HL-60/S4 (cell line): ENCODE measurements around the gene SAMHD1.
"Not testable (repeated sequence)": the region's sequence is repeated elsewhere in the genome, so short reads cannot be mapped to it uniquely, and the experiment has no call there.

ENCODE experiments used
- in situ Hi-C: fragments of 300-500 bp; cut with MboI; formaldehyde crosslinking; loops from 2 replicates; pipeline ENCODE4 v1.14.3; 2022; ENCODE audit warnings: low sequenced_read_pairs

SAMHD1 gene

DNA sequence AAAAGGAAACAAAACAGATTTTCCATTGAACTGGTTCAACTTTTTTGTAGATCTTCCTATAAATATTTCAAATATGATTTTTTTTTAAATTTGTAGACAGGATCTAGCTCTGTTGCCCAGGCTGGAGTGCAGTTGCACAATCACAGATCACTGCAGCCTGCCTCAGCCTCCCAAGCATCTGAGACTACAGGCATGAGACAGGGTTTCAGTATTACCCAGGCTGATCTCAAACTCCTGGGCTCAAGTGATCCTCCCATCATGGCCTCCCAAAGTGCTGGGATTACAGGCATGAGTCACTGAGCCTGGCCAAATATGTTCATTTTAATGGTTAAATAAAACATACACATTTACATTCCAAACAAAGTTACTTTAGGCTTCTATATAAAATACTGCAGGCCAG is 33.6 kb downstream of the SAMHD1 start:
- in situ Hi-C loops, result no loop called here

DNA sequence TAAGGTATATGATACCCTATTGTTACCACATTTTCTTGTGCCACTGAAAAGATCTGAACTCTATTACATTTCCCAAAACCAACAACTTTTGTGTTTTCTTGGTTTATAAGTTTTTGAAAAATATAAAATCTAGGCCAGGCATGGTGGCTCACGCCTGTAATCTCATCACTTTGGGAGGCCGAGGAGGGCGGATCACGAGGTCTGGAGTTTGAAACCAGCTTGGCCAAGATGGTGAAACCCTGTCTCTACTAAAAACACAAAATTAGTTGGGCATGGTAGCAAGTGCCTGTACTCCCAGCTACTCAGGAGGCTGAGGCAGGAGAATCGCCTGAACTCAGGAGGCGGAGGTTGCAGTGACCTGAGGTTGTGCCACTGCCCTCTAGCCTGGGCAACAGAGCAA is 34.3 kb downstream of the SAMHD1 start:
- in situ Hi-C loops, result no loop called here

DNA sequence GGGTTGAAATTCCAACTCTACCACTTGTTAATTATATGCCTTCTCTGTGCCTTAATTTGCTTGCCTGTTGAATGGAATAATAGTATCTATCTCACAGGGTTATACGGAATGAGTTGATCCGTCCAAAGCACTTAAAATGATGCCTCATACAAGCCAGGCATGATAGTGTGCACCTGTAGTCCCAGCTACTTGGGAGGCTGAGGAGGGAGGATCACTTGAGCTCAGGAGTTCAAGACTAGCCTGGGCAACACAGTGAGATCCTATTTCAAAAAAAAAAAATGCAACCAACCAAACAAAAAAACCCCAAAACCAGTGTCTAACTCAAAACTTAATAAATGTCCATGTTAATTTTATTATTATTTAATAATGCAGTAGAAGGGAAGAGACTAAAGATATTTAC is 35.3 kb downstream of the SAMHD1 start:
- in situ Hi-C loops, result no loop called here

DNA sequence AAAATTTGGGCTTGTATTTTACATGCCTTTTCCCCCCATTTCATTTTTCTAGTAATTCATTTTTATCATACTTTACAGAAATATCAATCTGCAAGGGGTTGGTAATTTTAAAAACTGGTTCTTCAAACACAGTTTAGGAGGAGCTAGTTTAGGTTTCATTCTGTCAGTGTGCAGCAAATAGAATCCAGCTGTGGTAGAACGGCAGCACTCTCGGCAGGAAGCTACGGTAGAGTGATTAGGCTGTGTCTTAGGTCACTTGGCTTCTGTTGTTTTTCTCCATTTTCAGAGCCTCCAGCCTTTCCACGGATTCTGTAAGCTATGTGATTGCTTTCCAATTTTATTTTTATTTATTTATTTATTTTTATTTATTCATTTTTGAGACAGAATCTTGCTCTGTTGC is 42.9 kb downstream of the SAMHD1 start:
- in situ Hi-C loops, result no loop called here

DNA sequence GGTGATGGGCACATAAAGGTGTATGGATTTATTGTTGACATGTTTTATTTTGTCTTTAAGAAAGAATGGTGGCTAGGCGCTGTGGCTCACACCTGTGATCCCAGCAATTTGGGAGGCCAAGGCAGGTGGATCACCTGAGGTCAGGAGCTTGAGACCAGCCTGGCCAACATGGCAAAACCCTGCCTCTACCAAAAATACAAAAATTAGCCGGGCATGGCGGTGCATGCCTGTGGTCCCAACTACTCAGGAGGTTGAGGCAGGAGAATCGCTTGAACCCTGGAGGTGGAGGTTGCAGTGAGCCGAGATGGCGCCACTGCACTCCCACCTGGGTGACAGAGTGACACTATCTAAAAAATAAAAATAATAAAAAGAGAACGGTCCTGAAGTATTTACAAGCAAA is 45.4 kb downstream of the SAMHD1 start:
- in situ Hi-C loops, result not testable (repeated sequence)

DNA sequence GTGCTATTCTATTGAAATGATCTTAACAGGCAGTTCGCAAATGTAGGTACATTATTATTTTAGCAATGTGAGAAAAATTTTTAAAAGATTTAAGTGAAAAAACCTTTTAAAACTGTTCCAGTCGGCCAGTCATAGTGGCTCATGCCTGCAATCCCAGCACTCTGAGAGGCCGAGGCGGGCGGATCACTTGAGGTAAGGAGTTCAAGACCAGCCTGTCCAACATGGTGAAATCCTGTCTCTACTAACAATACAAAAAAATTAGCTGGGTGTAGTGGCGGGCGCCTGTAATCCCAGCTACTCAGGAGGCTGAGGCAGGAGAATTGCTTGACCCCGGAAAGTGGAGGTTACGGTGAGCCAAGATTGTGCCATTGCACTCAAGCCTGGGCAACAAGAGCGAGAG is 45.9 kb downstream of the SAMHD1 start:
- in situ Hi-C loops, result not testable (repeated sequence)

DNA sequence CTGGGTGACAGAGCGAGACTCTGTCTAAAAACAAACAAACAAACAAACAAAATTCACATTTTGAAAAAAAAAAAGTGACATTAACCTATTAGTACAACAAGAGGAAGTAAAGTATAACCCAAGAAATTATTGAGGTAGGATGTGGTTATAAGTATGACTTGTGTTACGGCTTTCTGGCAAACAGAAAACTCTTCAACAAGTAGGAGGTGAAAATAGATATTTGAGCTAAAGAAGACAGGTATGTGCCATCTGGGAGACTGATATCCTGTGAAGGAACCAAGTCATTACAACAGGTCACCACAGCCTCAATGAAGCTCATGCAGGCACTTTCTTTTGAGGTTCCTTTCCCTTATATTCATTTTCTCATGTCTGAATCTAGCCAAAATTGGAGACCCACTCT is 46.8 kb downstream of the SAMHD1 start:
- in situ Hi-C loops, result no loop called here

DNA sequence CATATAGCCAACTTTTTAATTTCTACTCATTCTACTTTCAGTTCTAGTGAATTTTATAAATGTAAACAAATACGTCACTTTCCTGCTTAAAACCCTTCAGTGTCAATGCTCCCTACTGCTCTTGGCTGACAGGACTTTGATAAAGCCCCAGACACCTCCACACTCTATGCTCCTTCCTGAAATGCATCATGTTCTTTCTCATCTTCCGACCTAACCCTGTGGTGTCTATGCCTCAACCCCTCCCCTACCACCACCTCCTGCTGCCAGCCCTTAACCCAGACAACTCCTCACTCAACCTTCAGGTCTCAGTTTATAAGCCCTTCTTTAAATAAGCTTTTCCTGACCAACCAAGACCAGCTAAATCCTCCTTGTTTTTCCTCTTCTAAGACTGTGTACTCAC is 56.5 kb downstream of the SAMHD1 start:
- in situ Hi-C loops, result loop anchor here (25.0 kb wide), 1 partner anchor 683 kb away; no protein-coding TSS in a partner anchor

DNA sequence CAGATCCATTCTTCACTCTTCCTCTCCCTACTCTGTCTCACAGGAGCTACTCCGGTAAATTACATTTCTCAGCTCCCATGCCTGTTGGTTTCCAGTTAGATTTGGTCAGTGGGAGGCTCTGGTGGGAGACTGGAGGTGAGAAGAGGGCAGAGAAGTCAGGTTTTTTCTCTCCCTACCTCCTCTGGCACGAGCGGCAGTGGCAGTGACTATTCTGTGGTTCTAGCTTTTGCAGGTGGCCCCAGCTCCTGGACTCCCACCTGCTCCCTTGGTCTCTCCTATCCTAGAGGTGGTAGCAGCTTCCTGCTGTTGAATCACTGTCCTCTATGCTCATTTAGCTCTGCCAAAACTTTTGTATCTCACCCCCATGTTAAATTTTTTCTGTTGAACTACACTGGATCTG is 57.7 kb downstream of the SAMHD1 start:
- in situ Hi-C loops, result loop anchor here (25.0 kb wide), 1 partner anchor 682 kb away; no protein-coding TSS in a partner anchor

DNA sequence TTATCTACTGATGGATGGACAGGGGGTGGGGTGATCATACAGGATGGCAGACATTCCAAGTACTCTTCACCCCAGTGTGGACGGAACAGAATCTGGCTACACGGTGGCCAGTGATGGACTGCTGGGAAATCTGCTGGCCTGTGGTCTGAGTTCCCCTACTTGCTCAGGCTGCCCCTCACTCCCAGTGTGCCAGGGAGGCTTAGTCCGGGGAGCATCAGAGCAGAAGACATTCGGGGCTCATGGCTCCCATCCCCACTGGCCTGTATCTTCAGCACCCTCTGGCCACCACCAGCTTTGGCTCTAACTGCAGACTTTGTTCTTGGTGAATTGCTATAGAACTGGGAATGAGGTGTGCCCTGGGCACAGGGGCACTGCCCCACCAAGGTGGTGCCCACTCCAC is 60.3 kb downstream of the SAMHD1 start:
- in situ Hi-C loops, result loop anchor here (25.0 kb wide), 1 partner anchor 679 kb away; no protein-coding TSS in a partner anchor

DNA sequence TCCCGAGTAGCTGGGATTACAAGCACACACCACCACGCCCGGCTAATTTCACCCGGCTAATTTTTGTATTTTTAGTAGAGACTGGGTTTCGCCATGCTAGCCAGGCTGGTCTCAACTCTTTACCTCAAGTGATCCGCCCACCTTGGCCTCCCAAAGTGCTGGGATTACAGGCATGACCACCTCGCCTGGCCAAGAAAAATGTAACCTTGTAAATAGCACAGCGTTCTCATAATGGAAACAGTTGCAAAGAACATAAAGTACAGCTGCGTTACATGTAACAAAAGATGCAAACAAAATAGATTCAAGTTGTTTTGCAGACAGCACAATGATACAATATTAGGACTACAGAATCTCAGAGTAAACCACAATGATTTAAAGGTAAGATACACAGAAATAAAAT is 60.9 kb downstream of the SAMHD1 start:
- in situ Hi-C loops, result loop anchor here (25.0 kb wide), 1 partner anchor 678 kb away; no protein-coding TSS in a partner anchor

DNA sequence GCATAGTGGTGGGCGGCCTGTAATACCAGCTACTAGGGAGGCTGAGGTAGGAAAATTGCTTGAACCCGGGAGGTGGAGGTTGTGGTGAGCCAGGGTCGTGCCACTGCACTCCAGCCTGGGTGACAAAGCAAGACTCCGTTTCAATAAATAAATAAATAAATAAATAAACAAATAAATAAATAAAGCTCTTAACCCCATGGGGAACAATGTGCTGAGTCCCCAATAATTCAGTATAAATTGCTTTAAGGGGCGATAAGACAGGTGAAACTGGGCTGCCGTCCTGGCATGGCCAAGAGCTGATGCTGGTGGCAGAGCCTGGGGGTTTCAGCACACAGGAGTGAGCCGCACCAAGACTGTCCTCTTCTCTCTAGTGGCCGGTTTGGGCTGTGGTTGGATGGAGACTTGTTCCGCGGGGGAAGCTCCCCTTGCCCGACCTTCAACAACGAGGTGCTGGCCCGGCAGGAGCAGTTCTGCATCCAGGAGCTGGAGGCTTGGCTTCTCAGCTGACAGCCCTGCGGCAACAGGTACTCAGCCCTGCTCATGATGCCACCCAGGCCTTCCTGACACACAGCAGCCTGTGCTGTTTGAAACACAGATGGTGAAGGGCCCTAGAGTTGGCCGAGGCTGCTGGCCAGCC is 62.5 kb downstream of the SAMHD1 start:
- in situ Hi-C loops, result loop anchor here (25.0 kb wide), 1 partner anchor 677 kb away; no protein-coding TSS in a partner anchor

DNA sequence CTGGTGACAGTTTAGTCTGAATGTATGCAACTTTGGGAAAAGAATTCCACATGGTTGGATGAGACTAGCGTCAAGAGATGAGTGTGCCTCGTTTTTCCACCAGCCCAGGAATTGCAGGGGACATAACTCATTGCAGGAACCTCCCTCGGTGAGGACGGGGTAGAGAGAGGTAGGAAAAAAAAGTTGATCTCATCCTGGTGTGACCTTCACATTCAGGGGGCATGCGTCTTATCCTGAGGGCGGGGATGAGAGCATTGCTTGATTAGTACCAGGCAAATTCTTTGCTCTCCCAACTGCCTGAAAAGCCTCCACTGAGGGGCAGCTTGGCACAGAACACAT is 63.8 kb downstream of the SAMHD1 start:
- in situ Hi-C loops, result loop anchor here (25.0 kb wide), 1 partner anchor 675 kb away; no protein-coding TSS in a partner anchor

DNA sequence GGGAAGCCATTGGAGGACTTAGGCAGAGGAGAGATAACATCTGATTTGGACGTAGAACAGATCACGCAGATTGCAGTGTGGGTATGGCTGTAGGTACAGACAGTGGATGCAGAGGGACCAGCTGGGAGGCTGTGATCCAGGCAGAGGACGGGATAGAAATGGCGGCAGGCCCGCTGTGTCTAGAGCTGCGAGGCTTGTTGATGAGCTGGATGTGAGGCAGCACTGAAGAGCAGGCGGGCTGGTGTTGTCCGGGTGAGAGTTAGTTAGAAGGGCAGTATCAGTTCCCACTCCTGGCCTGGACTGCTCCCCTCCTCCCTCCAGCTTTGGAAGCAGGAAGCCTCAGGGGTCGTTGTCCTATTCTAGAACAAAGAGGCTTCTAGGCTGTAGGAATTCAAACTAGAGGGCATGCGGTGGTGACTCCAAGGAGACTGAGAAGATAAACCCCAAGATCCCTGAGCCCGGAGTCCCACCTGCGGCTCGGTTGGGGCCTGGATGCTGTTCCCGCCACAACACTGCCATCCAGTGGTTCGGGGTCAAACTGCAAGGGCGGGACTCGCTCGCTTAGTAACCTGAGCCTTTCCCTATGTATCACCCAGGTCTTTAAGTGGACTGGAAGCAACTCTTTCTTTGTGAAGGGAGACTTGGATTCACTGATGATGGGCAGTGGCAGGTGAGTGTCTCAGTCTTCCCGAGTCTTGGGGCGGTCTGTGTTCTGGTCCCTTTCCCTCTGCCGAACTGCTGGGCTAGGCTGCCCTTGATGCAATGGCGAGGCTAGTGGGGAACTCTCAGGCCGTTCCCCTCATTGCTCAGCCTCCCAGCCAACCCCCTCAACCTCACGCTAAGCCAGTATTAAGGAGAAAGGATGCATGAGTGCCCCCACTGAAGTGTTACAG is 64.4 kb downstream of the SAMHD1 start:
- in situ Hi-C loops, result loop anchor here (25.0 kb wide), 1 partner anchor 675 kb away; no protein-coding TSS in a partner anchor

DNA sequence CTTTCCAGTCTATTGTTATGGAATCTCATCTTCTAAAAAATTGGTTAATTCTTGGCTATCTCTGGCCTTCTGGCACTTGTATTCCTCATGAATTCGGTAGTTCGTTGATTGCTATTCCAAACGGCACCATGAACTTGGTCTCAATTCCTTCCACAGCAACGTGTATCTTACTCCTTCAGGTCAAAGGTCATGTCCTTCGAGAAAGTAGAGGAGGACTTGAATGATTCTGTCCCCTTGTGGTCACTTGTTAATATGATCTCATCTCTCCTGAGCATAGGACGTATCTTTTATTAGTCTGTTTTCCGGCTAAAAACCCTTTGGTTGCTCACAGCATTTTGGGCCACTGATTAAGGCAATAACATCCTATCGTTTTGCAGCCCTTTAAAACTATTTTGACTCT is 66.2 kb downstream of the SAMHD1 start:
- in situ Hi-C loops, result loop anchor here (25.0 kb wide), 1 partner anchor 673 kb away; no protein-coding TSS in a partner anchor

DNA sequence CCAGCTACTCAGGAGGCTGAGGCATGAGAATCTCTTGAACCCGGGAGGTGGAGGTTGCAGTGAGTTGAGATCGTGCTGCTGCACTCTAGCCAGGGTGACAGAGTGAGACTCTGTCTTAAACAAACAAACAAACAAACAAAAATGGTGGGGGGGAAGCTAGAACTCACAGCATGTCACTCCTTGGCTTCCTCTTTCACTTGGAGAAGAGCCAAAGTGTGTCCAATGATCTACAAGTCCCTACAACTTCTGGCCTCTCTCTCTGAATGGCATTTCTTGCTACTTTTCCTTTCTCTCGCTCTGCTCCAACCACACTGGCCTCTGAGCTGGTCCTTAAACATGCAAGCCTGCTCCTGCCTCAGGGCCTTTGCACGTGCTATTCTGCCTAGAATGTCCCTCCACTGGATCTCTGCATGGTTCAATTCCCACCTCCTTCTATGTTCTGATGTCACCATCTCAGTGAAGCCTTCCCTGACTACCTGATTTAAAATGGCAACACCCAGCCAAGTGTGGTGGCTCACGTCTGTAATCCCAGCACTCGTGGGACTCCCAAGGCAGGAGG is 67.5 kb downstream of the SAMHD1 start:
- in situ Hi-C loops, result loop anchor here (25.0 kb wide), 1 partner anchor 672 kb away; no protein-coding TSS in a partner anchor

DNA sequence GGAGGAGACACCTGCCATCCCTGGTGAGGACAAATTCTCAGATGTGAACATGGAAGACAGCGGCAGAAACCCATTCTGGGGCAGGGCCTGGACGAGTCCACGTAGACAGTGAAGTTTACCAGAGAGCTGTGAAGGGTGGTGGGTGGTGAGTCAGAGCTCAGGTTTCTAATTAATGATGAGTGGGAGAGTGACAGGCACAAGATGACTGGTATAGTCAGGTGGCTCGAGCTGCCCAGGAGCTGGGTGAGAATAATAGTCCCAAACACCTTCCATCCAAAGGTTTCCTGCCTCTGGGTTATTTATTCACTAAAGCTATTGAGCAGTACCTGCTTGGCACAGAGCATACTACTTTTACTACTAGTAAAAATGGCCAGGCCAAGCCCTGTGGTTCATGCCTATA is 69.6 kb downstream of the SAMHD1 start:
- in situ Hi-C loops, result loop anchor here (25.0 kb wide), 1 partner anchor 670 kb away; no protein-coding TSS in a partner anchor

DNA sequence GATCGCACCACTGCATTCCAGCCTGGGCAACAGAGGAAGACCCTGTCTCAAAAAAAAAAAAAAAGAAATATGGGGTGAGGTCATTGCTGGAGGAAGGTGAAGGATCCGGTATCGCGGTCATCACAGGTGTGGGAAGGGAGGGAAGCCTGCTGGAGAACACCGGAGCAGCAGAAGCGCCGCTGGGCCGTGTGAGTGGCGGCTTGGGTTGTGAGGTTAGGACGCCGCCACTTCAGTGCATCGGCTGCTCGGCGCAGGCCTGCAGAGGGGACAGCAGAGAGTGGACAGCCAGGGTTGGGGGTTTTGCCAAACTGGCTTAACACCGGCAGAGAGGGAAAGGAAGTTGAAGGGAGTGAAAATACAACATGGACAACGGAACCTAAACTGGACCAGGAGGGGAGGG is 70.2 kb downstream of the SAMHD1 start:
- in situ Hi-C loops, result loop anchor here (25.0 kb wide), 1 partner anchor 669 kb away; no protein-coding TSS in a partner anchor

DNA sequence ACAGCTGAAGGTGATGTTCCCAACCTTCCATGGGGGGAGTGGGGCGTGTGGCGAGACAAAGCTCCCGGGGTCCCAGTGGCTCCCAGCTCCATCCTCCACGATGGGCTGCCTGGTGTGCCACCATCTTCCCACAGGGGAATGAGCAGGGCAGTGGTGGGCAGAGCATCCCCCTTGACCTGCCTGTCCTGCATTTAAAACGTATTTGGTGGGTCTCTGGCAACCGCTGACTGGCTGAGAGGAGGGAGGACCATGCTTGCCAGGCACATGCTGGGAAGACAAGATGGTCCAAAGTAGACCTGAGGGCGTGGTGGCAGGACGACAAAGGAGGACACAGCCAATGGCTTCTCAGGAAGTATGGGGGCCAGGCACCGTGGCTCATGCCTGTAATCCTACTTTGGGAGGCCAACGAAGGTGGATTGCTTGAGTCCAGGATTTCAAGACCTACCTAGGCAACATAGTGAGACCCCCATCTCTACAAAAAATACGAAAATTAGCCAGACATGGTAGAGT is 70.7 kb downstream of the SAMHD1 start:
- in situ Hi-C loops, result loop anchor here (25.0 kb wide), 1 partner anchor 668 kb away; no protein-coding TSS in a partner anchor

DNA sequence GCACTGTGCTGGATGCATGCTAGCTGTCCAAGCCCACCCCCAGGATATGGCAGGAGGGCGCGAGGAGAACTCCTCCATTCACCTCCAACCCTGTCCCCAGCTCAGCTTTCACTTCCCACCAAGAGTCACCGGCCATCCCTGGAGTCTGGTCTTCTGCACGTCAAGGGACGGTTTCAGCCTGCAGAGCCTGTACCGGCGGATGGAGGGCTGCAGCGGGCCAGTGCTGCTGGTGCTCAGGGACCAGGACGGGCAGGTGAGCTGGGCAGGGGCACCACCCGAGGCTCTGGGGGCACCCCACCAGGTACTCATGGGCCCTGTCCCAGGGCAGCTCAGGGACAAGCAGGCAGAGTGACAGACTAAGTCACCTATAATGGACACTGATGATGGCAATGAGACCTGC is 72.6 kb downstream of the SAMHD1 start:
- in situ Hi-C loops, result loop anchor here (25.0 kb wide), 1 partner anchor 667 kb away; no protein-coding TSS in a partner anchor

DNA sequence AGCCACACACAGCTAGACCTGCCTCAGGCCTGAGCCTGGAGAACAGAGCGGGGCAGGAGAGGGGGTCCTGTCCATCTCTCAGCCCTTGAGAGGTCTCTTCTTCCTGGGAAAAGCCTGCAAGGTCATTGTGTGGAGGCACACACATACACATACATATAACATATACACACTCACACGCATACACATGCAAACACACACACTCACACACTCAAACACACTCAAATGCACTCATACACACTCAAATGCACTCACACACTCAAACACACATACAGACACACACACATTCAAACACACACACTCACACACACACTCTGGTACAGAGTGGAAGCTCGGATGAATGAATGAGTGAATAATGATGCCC is 75.1 kb downstream of the SAMHD1 start:
- in situ Hi-C loops, result loop anchor here (25.0 kb wide), 1 partner anchor 664 kb away; no protein-coding TSS in a partner anchor
